Activated CD8-positive, alpha-beta memory T cell treated with anti-CD3 and anti-CD28 coated beads, Interleukin-2, amount 10 ng/mL, durations not matched to agents 7 days and 5 days (primary cell): Measurements from ENCODE around the gene MRTFA. TPM values are rescaled to one million over a fixed set of nuclear protein-coding genes. Genes with fewer than 3 reads are reported as not detected.

Experiments used
- ATAC-seq: fragments of 150-1000 bp; cut with Tn5 transposase; one replicate; pipeline ENCODE4 v1.10.0; 2021; ENCODE audit warnings: moderate library complexity
- CTCF ChIA-PET: fragments of 350-600 bp; sonication (Branson Sonifier 250); formaldehyde crosslinking; loops from one replicate; lab custom pipeline; 2021; ENCODE audit warnings: antibody characterized with exemption; lab: Charles Lee
- DNase-seq: peaks from one replicate; pipeline ENCODE4 v3.0.0-alpha.2; 2020
- H3K27ac Mint-ChIP-seq: one replicate; pipeline ENCODE4 v1.8.0; 2021; ENCODE audit warnings: mild to moderate bottlenecking, mixed read lengths
- H3K27me3 Mint-ChIP-seq: one replicate; pipeline ENCODE4 v1.8.0; 2021; ENCODE audit warnings: mixed read lengths
- H3K36me3 Mint-ChIP-seq: one replicate; pipeline ENCODE4 v1.8.0; 2021; ENCODE audit warnings: mild to moderate bottlenecking, mixed read lengths
- H3K4me1 Mint-ChIP-seq: one replicate; pipeline ENCODE4 v1.8.0; 2021; ENCODE audit warnings: mixed read lengths
- H3K4me3 Mint-ChIP-seq: one replicate; pipeline ENCODE4 v1.8.0; 2021; ENCODE audit warnings: mild to moderate bottlenecking, moderate library complexity, mixed read lengths
- H3K9me3 Mint-ChIP-seq: one replicate; pipeline ENCODE4 v1.8.0; 2022; ENCODE audit warnings: low read depth, mixed read lengths
- total RNA-seq, 2 experiments: library from RNA; stranded (reverse); gene quantifications; one replicate each; pipeline ENCODE4 v1.2.3, GENCODE V29; 2021

MRTFA gene
- total RNA-seq, 2 experiments from 2014 or later: 59.4 to 74.0 TPM

GRCh38 chr22:40653361-40653760 is 16.8 kb upstream of the MRTFA start:
- CTCF ChIA-PET: interaction anchor here (2.7 kb wide), 1 partner anchor 31 kb away, joined by 14 read pairs; no protein-coding TSS in a partner anchor
- H3K27me3 Mint-ChIP-seq: no peaks in the 10 kb centered on the region
- H3K4me1 Mint-ChIP-seq: peaks cover 17% of the 10 kb centered on the region
- no peaks in the 10 kb centered on the region for H3K36me3 Mint-ChIP-seq
- H3K9me3 Mint-ChIP-seq: no peaks in the 10 kb centered on the region
- H3K27ac Mint-ChIP-seq: no peak overlapping the region
- no peak for DNase-seq
- H3K4me3 Mint-ChIP-seq: no peak overlapping the region
- ATAC-seq: no peak

DNA sequence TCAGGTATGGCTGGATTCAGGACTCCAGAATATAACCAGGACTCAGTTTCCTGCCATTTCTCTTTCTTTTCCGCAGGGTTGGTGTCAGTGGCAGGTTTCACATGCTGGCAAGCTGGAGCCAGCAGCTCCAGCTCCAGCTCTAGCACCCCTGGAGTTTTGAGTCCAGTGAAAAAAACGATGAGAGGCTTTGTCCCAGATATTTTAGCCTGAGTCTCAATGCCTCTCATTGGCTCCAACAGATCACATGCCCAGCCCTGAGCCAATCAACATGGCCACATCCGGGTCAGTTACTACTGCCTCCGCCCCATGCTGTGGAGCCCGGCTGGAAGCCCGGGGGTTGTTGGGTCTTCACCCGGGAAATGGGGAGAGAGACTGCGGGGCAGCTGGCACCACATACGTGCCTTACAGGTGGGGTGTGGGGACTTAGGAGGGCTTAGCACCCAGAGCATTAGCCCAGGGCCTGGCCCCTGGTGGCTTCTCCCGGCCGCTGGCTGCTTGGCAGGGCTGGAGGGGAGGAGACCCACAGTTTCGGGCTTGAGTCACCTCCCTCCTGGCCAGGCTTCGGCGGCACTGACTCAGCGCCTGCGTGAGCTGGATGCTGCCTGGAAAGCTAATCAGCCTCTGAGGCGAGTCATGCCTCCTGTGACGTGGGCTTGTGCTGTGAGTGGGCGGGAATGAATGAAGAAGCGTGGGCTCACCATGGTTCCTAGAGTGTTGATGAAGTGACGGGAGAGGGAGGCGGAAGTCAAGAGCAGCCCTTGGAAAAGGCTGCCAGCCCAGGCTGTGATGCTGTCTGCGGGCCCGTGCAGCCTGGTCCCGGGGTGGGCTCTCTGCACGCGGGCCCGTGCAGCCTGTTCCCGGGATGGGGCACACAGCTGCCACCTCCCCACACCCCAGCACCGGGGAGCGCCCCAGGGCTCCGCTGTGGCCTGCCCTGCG is 15.3 kb upstream of the MRTFA start:
- Mint-ChIP-seq H3K4me3 (peak overlapping the region; percentile 59), H3K27me3 (no peaks in the 10 kb centered on the region), H3K9me3 (no peaks in the 10 kb centered on the region), H3K36me3 (no peaks in the 10 kb centered on the region), H3K4me1 (peaks cover 26% of the 10 kb centered on the region), H3K27ac (peak overlapping the region; percentile 68)
- CTCF ChIA-PET: interaction anchor here (0.8 to 7.5 kb wide), 9 partner anchors 16 to 271 kb away, joined by 3 to 88 read pairs (median 4); no protein-coding TSS in a partner anchor
- ATAC-seq (peak; percentile 96), DNase-seq (peak; percentile 91)

- Mint-ChIP-seq H3K4me1 (peaks cover 29% of the 10 kb centered on the region), H3K27me3 (no peaks in the 10 kb centered on the region), H3K36me3 (no peaks in the 10 kb centered on the region), H3K4me3 (peak overlapping the region; percentile 59), H3K9me3 (no peaks in the 10 kb centered on the region), H3K27ac (peak overlapping the region; percentile 68)
- DNase-seq (no peak), ATAC-seq (no peak)
- CTCF ChIA-PET: interaction anchor here (0.8 to 7.5 kb wide), 10 partner anchors 16 to 272 kb away, joined by 3 to 88 read pairs (median 5); no protein-coding TSS in a partner anchor
Observed at GRCh38 chr22:40651057-40651456, 14.5 kb upstream of the MRTFA start.

- no peak for DNase-seq
- Mint-ChIP-seq H3K9me3 (no peaks in the 10 kb centered on the region), H3K36me3 (no peaks in the 10 kb centered on the region), H3K4me1 (peaks cover 32% of the 10 kb centered on the region), H3K4me3 (no peak overlapping the region), H3K27me3 (no peaks in the 10 kb centered on the region), H3K27ac (no peak overlapping the region)
- no peak for ATAC-seq
- CTCF ChIA-PET: interaction anchor here (1.2 to 7.5 kb wide), 6 partner anchors 12 to 212 kb away, joined by 4 to 88 read pairs (median 22); partner anchors contain the start of gene MRTFA
Observed at GRCh38 chr22:40648386-40648785, 11.9 kb upstream of the MRTFA start.

- Mint-ChIP-seq H3K27me3 (no peaks in the 10 kb centered on the region), H3K9me3 (no peaks in the 10 kb centered on the region), H3K27ac (no peak overlapping the region), H3K36me3 (no peaks in the 10 kb centered on the region), H3K4me3 (no peak overlapping the region), H3K4me1 (peaks cover 19% of the 10 kb centered on the region)
- no peak for DNase-seq
- CTCF ChIA-PET: interaction anchor here (0.6 to 7.5 kb wide), 38 partner anchors 9 to 800 kb away, joined by 3 to 98 read pairs (median 4); partner anchors contain the start of gene MRTFA
- no peak for ATAC-seq
Observed at GRCh38 chr22:40645579-40646197, 9.2 kb upstream of the MRTFA start.

GRCh38 chr22:40642316-40642715 is 5.8 kb upstream of the MRTFA start:
- Mint-ChIP-seq H3K27me3 (no peaks in the 10 kb centered on the region), H3K36me3 (no peaks in the 10 kb centered on the region), H3K4me3 (no peak overlapping the region), H3K9me3 (no peaks in the 10 kb centered on the region), H3K27ac (no peak overlapping the region), H3K4me1 (peaks cover 11% of the 10 kb centered on the region)
- DNase-seq: no peak
- no peak for ATAC-seq
- CTCF ChIA-PET: interaction anchor here (1.7 to 2.9 kb wide), 3 partner anchors 118 to 206 kb away, joined by 4 to 16 read pairs (median 6); no protein-coding TSS in a partner anchor

DNA sequence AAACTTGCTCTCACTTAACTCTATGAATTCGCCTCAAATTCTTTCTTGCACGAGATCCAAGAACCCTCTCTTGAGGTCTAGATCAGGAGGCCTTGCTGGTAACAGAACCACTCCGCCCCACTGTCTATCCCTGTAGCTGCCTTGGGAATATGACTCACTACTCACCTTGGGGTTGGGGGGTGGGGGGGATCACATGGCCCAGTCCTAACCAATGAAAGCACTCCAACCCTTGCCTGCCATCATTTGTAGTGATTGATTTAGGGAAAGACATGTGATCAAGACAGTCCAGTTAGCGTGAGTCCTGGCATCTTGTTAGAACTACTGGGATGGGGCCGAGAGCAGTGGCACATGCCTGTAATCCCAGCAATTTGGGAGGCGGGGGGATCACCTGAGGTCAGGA is 4.8 kb upstream of the MRTFA start:
- CTCF ChIA-PET: interaction anchor here (1.7 to 2.0 kb wide), 2 partner anchors 154 to 205 kb away, joined by 4 to 6 read pairs; no protein-coding TSS in a partner anchor
- no peak overlapping the region for H3K4me3 Mint-ChIP-seq
- ATAC-seq: no peak
- H3K9me3 Mint-ChIP-seq: no peaks in the 10 kb centered on the region
- DNase-seq: no peak
- H3K4me1 Mint-ChIP-seq: peaks cover 10% of the 10 kb centered on the region
- no peaks in the 10 kb centered on the region for H3K27me3 Mint-ChIP-seq
- H3K36me3 Mint-ChIP-seq: peaks cover 2% of the 10 kb centered on the region
- H3K27ac Mint-ChIP-seq: no peak overlapping the region

- CTCF ChIA-PET: interaction anchor here (2.2 to 3.1 kb wide), 2 partner anchors 113 to 201 kb away, joined by 12 to 16 read pairs; no protein-coding TSS in a partner anchor
- H3K4me3 Mint-ChIP-seq: peak overlapping the region; percentile 94
- no peaks in the 10 kb centered on the region for H3K27me3 Mint-ChIP-seq
Observed at GRCh38 chr22:40638261-40638660, 1.7 kb upstream of the MRTFA start.

DNA sequence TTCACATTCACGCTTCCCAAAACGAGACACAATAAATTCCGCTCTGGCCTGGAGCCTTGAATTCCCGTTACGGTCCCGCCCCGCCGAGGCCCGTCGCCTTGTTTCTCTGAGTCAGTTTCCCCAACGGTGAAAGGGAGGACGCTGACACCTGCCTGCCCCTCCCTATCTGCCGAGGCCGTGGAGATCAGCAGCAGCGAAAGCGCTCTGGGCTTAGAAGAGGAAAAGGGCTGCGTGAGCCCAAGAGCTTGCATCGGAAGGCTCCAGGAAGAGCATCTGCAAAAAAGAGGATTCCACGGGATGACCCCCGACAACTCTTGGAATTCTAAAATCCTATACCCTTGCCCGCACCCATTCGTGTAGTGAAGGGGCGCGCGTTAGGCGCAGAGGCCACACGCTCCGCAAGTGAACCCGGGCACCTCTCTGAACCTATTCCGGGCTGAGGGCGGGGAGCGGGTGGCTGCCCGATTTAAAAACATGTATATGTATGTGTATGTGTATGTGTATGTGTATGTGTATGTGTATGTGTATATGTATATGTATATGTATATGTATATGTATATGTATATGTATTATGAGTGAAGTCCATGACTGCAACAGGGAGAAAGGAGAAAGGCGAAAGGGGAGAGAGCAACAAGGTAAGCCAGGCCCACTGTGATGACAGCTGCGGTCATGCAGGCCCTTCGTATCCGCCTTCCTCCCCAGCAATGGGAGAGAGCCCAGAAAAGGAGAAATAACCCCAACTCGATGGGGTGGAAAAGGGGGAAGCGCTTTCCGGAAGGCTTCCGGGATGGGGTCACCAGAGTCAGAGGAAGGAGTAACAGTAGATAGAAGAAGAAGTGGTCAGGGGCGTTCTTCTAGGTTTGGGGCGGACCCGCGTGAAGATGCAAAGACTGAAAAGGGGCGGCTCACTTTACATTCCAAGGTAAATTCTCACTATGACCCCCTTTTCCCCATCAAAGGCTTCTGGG is 948 bp upstream of the MRTFA start:
- Mint-ChIP-seq H3K4me1 (peaks cover 26% of the 10 kb centered on the region), H3K36me3 (peaks cover 2% of the 10 kb centered on the region), H3K27me3 (no peaks in the 10 kb centered on the region), H3K27ac (peak overlapping the region; percentile 98), H3K4me3 (peak overlapping the region; percentile 94), H3K9me3 (no peaks in the 10 kb centered on the region)
- ATAC-seq (peak; percentile 40), DNase-seq (peak; percentile 73)
- CTCF ChIA-PET: interaction anchor here (0.7 to 3.1 kb wide), 10 partner anchors 9 to 262 kb away, joined by 3 to 21 read pairs (median 4); no protein-coding TSS in a partner anchor

More at GRCh38 chr22:40638261-40638660, 1.7 kb upstream of the MRTFA start:
- peaks cover 26% of the 10 kb centered on the region for H3K4me1 Mint-ChIP-seq
- peaks cover 2% of the 10 kb centered on the region for H3K36me3 Mint-ChIP-seq
- DNase-seq: no peak
- H3K9me3 Mint-ChIP-seq: no peaks in the 10 kb centered on the region
- no peak for ATAC-seq
- no peak overlapping the region for H3K27ac Mint-ChIP-seq

- DNase-seq: peak; percentile 40
- peaks cover 2% of the 10 kb centered on the region for H3K36me3 Mint-ChIP-seq
- no peaks in the 10 kb centered on the region for H3K9me3 Mint-ChIP-seq
- peaks cover 29% of the 10 kb centered on the region for H3K4me1 Mint-ChIP-seq
- H3K4me3 Mint-ChIP-seq: peak overlapping the region; percentile 94
- peak; percentile 1 for ATAC-seq
- H3K27me3 Mint-ChIP-seq: no peaks in the 10 kb centered on the region
- CTCF ChIA-PET: interaction anchor here (0.7 to 3.1 kb wide), 6 partner anchors 11 to 1312 kb away, joined by 3 to 21 read pairs (median 7); no protein-coding TSS in a partner anchor
- H3K27ac Mint-ChIP-seq: peak overlapping the region; percentile 81
Observed at GRCh38 chr22:40635940-40636379, 559 bp downstream of the MRTFA start.

DNA sequence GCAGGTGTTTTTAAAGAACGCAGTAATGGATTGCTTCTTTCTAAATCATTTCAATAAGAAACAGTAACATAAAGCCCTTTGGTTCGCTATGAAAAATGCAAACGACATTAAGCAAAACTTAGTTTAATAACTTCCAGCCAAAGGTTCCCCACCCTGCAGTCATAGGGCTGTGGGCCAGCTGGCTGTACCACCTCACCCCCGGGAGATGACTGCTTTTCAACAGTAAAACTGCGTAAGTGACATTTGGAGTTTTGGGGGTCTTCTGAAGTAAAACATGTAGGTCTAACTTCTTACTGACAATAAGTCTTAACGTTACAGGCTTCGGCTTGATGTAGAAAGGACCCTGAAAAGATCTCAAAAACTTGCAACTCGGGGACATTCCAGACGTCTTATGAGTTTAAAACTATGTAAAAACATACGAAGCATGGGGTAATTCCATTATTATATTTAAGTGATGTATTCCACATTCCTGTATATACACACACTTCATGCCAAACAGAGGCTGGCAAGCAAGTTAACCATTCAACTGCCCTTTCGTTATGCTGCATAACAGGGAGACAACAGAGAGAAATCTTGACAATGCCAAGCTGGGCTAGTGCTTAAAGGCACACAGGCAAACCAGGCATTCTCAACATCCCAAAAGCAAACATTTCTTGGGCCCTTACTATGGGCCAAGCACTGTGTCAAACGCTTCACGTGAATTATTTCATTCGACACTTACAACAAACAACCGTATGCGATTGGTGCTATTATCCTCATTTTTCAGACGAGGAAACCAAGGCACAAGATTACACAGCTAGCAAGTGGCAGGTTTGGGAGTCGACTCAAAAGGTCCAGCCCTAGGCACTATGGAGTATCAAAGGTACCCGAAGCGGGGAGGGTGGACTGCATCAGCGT is 1.2 kb downstream of the MRTFA start:
- no peak for ATAC-seq
- H3K36me3 Mint-ChIP-seq: peaks cover 2% of the 10 kb centered on the region
- H3K9me3 Mint-ChIP-seq: no peaks in the 10 kb centered on the region
- H3K27me3 Mint-ChIP-seq: no peaks in the 10 kb centered on the region
- CTCF ChIA-PET: interaction anchor here (0.7 to 3.8 kb wide), 7 partner anchors 11 to 1312 kb away, joined by 3 to 21 read pairs (median 10); no protein-coding TSS in a partner anchor
- no peak for DNase-seq
- H3K4me1 Mint-ChIP-seq: peaks cover 31% of the 10 kb centered on the region
- H3K27ac Mint-ChIP-seq: peak overlapping the region; percentile 81
- H3K4me3 Mint-ChIP-seq: peak overlapping the region; percentile 94
